ENCODE results near the gene DGUOK. TPM values are rescaled to one million over a fixed set of nuclear protein-coding genes. Genes with fewer than 3 reads are reported as not detected.

DGUOK gene
- total RNA-seq, 1 experiment from 2014 or later: 78.5 TPM

DNA sequence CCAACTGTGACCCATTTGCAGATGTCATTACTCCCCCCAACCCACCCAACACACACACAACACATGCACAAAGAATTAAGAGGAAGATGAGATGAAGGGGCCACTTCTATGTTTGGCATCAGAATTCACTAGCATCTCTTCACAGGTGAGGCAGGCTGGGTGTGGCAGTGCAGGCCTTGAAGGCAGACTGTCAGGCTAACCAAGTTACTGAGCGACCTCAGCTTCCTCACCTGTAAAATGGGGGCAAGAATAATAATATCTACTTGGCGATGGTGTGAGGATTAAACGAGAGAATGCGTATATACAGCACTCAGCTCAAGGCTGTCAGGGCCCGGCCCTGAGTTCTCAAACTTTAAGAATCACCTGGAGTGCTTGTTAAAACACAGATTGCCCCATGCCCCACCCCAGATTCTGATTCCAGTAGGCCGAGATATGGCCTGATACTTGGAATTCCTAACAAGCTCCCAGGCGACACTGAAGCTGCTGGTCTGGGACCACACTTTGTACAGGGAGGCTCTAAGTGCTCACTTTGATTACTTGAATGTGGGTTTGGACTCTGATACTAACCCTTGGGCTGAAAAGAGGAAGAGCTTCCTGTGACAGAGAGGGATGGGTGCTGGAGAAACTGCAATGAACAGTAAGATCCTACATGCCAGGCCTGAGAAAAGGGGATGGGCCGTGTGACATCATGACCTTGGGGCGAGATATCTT, 32.8 kb upstream of the DGUOK start:
- ChIA-PET CTCF (interaction anchor here (0.5 kb wide), 1 partner anchor 10 kb away, joined by 8 read pairs; no protein-coding TSS in a partner anchor), POLR2A (no interaction called here)
- Histone ChIP-seq H3K36me3 (ENCODE audit: control insufficient read depth, insufficient read depth, low read length) (no peaks in the 10 kb centered on the region), H3K27ac (ENCODE audit: low read length) (no peak overlapping the region), H3K4me1 (ENCODE audit: control insufficient read depth, insufficient read depth, low read length) (no peaks in the 10 kb centered on the region; the same call in 1 of the 2 replicates), H3K27me3 (ENCODE audit: control insufficient read depth, insufficient read depth, low read length) (no peaks in the 10 kb centered on the region), H3K4me3 (ENCODE audit: low read depth in 2 of 2, low read length in 2 of 2) (no peak overlapping the region), H3K9me3 (ENCODE audit: control insufficient read depth, insufficient read depth, low read depth, low read length) (no peaks in the 10 kb centered on the region)
- intact Hi-C loops (cut with micrococcal nuclease; ENCODE audit: unreplicated experiment) (no loop called here), in situ Hi-C loops (cut with HindIII; ENCODE audit: low pct_unique_long_range_greater_than_20kb, low sequenced_read_pairs) (no loop called here)
- no TSS peak for BruUV-seq (replicated peaks)
- TF ChIP-seq SIN3A (IDR thresholded peaks at IDR 0.05; ENCODE audit: borderline replicate concordance, insufficient read depth, low read depth, low read length): no peak
- no peak for DNase-seq (ENCODE audit: low read depth, low spot score)
- no peak for ATAC-seq

DNA sequence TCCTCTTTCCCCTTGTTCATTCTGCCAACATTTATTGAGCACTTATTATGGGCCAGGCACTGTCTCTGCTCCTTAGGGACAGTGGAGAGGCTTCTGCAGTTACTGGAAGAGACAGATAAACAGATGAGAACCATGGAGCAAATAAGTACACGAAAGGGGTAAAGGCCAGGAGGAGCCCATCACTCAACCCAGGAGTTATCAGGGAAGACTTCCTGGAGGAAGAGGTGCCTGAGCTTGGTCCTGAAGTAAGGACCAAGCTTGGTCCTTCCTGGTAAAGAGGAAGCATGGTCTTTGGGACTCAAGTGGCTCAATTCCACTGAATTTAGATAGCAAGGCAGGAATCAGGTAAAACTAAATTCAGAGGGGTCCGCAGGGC, 32.2 kb upstream of the DGUOK start:
- CTCF ChIA-PET: interaction anchor here (0.5 kb wide), 1 partner anchor 9 kb away, joined by 8 read pairs; no protein-coding TSS in a partner anchor
- no peaks in the 10 kb centered on the region for H3K9me3 ChIP-seq (ENCODE audit: control insufficient read depth, insufficient read depth, low read depth, low read length)
- in situ Hi-C loops (cut with HindIII; ENCODE audit: low pct_unique_long_range_greater_than_20kb, low sequenced_read_pairs): no loop called here

More for the DNA sequence above, 32.2 kb upstream of the DGUOK start:
- Histone ChIP-seq H3K4me3 (ENCODE audit: low read depth in 2 of 2, low read length in 2 of 2) (no peak overlapping the region), H3K4me1 (ENCODE audit: control insufficient read depth, insufficient read depth, low read length) (no peaks in the 10 kb centered on the region; the same call in 1 of the 2 replicates), H3K36me3 (ENCODE audit: control insufficient read depth, insufficient read depth, low read length) (no peaks in the 10 kb centered on the region), H3K27ac (ENCODE audit: low read length) (no peak overlapping the region), H3K27me3 (ENCODE audit: control insufficient read depth, insufficient read depth, low read length) (no peaks in the 10 kb centered on the region)
- no TSS peak for BruUV-seq (replicated peaks)
- intact Hi-C loops (cut with micrococcal nuclease; ENCODE audit: unreplicated experiment): no loop called here
- POLR2A ChIA-PET: no interaction called here
- DNase-seq (ENCODE audit: low read depth, low spot score): no peak
- TF ChIP-seq, protein P1, sequence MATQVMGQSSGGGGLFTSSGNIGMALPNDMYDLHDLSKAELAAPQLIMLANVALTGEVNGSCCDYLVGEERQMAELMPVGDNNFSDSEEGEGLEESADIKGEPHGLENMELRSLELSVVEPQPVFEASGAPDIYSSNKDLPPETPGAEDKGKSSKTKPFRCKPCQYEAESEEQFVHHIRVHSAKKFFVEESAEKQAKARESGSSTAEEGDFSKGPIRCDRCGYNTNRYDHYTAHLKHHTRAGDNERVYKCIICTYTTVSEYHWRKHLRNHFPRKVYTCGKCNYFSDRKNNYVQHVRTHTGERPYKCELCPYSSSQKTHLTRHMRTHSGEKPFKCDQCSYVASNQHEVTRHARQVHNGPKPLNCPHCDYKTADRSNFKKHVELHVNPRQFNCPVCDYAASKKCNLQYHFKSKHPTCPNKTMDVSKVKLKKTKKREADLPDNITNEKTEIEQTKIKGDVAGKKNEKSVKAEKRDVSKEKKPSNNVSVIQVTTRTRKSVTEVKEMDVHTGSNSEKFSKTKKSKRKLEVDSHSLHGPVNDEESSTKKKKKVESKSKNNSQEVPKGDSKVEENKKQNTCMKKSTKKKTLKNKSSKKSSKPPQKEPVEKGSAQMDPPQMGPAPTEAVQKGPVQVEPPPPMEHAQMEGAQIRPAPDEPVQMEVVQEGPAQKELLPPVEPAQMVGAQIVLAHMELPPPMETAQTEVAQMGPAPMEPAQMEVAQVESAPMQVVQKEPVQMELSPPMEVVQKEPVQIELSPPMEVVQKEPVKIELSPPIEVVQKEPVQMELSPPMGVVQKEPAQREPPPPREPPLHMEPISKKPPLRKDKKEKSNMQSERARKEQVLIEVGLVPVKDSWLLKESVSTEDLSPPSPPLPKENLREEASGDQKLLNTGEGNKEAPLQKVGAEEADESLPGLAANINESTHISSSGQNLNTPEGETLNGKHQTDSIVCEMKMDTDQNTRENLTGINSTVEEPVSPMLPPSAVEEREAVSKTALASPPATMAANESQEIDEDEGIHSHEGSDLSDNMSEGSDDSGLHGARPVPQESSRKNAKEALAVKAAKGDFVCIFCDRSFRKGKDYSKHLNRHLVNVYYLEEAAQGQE (IDR thresholded peaks at IDR 0.05; ENCODE audit: insufficient read depth in 1 of 2, low read depth in 2 of 2, low read length in 1 of 2): no peak
- no peak for TF ChIP-seq SIN3A (IDR thresholded peaks at IDR 0.05; ENCODE audit: borderline replicate concordance, insufficient read depth, low read depth, low read length)
- no peak for TF ChIP-seq POLR2AphosphoS5 (IDR thresholded peaks at IDR 0.05; ENCODE audit: low read depth, low read length)
- no peak for TF ChIP-seq TCF7L2 (IDR thresholded peaks at IDR 0.05; ENCODE audit: low read depth, low read length)
- TF ChIP-seq, protein P2, sequence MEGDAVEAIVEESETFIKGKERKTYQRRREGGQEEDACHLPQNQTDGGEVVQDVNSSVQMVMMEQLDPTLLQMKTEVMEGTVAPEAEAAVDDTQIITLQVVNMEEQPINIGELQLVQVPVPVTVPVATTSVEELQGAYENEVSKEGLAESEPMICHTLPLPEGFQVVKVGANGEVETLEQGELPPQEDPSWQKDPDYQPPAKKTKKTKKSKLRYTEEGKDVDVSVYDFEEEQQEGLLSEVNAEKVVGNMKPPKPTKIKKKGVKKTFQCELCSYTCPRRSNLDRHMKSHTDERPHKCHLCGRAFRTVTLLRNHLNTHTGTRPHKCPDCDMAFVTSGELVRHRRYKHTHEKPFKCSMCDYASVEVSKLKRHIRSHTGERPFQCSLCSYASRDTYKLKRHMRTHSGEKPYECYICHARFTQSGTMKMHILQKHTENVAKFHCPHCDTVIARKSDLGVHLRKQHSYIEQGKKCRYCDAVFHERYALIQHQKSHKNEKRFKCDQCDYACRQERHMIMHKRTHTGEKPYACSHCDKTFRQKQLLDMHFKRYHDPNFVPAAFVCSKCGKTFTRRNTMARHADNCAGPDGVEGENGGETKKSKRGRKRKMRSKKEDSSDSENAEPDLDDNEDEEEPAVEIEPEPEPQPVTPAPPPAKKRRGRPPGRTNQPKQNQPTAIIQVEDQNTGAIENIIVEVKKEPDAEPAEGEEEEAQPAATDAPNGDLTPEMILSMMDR (IDR thresholded peaks at IDR 0.05): no peak
- no peak for ATAC-seq
